K562 (cell line): ENCODE results near the gene CPS1. TPM values are rescaled to one million over a fixed set of nuclear protein-coding genes. Genes with fewer than 3 reads are reported as not detected.

Experiments
- ARID3A ChIP-seq: IDR thresholded peaks from 2 replicates; pipeline ENCODE4 v1.6.1; 2012; ENCODE audit warnings: low read depth, low read length, improper control_type of control experiment, borderline replicate concordance
- C11orf30 ChIP-seq: fragments of 450-650 bp; IDR thresholded peaks from 2 replicates; pipeline ENCODE4 v1.6.1; 2016; ENCODE audit warnings: low read depth, mild to moderate bottlenecking
- CBFB ChIP-seq: sonication (generic); formaldehyde crosslinking; IDR thresholded peaks from 2 replicates; pipeline ENCODE4 v1.4.0; 2020; ENCODE audit warnings: mild to moderate bottlenecking, missing genetic modification reagents
- CREB1 ChIP-seq, 2 experiments: sonication (generic) in 1 of 2; formaldehyde crosslinking in 1 of 2; IDR thresholded peaks; 2 replicates each; pipeline versions ENCODE4 v1.6.1 to v1.8.0; 2012 to 2022; ENCODE audit warnings: inconsistent platforms in 1 of 2, mild to moderate bottlenecking in 1 of 2, missing genetic modification reagents in 1 of 2, moderate library complexity in 1 of 2
- IRF9 ChIP-seq: fragments of 450-650 bp; IDR thresholded peaks from 2 replicates; pipeline ENCODE4 v1.6.1; 2016; ENCODE audit warnings: missing biosample characterization, missing genetic modification characterization
- LCOR ChIP-seq: sonication (generic); formaldehyde crosslinking; IDR thresholded peaks from 2 replicates; pipeline ENCODE4 v1.8.0; 2022; ENCODE audit warnings: mild to moderate bottlenecking, missing genetic modification reagents
- MAFF ChIP-seq: IDR thresholded peaks from 2 replicates; pipeline ENCODE4 v1.6.1; 2012; ENCODE audit warnings: low read length, improper control_type of control experiment
- MAFG ChIP-seq: fragments of 450-650 bp; conservative IDR thresholded peaks from 2 replicates; pipeline ENCODE4 v1.6.1; 2016; ENCODE audit warnings: missing genetic modification characterization, missing compliant biosample characterization
- MIER1 ChIP-seq: fragments of 450-650 bp; IDR thresholded peaks from 2 replicates; pipeline ENCODE4 v1.6.1; 2016; ENCODE audit warnings: antibody characterized with exemption, mild to moderate bottlenecking, low read depth
- NR4A1 ChIP-seq, 2 experiments: fragments of 250-450 bp in 1 of 2; fragments of 450-650 bp in 1 of 2; sonication (Bioruptor Pico) in 1 of 2; IDR thresholded peaks; 2 replicates each; pipeline versions ENCODE4 v1.4.0 to v1.6.1; 2016 to 2020; ENCODE audit warnings: mild to moderate bottlenecking in 2 of 2, missing compliant biosample characterization in 1 of 2, missing genetic modification characterization in 1 of 2, moderate library complexity in 1 of 2
- PML ChIP-seq: IDR thresholded peaks from 2 replicates; pipeline ENCODE4 v1.6.1; 2012; ENCODE audit warnings: low read length, inconsistent platforms
- PTTG1 ChIP-seq: fragments of 450-650 bp; IDR thresholded peaks from 2 replicates; pipeline ENCODE4 v1.6.1; 2016; ENCODE audit warnings: low read depth, mild to moderate bottlenecking, missing genetic modification characterization, missing compliant biosample characterization
- RAD51 ChIP-seq: fragments of 450-650 bp; IDR thresholded peaks from 2 replicates; pipeline ENCODE4 v1.7.1; 2016; ENCODE audit warnings: low read depth, mild to moderate bottlenecking, borderline replicate concordance
- RHOXF2B ChIP-seq: fragments of 250-450 bp; sonication (Bioruptor Pico); conservative IDR thresholded peaks from 2 replicates; pipeline ENCODE4 v1.5.1; 2021
- SAFB ChIP-seq: fragments of 200-400 bp; formaldehyde crosslinking; IDR thresholded peaks from 2 replicates; pipeline ENCODE4 v1.6.1; 2017; ENCODE audit warnings: low read depth, low read length, borderline replicate concordance
- SRSF7 ChIP-seq: fragments of 200-400 bp; formaldehyde crosslinking; optimal IDR thresholded peaks from 2 replicates; pipeline ENCODE3; 2017; ENCODE audit warnings: mild to moderate bottlenecking, low read depth, low read length
- ZNF140 ChIP-seq: fragments of 250-450 bp; sonication (Bioruptor Pico); IDR thresholded peaks from 2 replicates; pipeline ENCODE4 v1.8.0; 2021; ENCODE audit warnings: moderate library complexity, mild to moderate bottlenecking, inconsistent platforms
- ZNF263 ChIP-seq: sonication (generic); formaldehyde crosslinking; IDR thresholded peaks from 2 replicates; pipeline ENCODE4 v1.8.0; 2022; ENCODE audit warnings: mild to moderate bottlenecking, missing genetic modification reagents, borderline replicate concordance
- ZNF316 ChIP-seq: fragments of 450-650 bp; IDR thresholded peaks from 2 replicates; pipeline ENCODE4 v1.6.1; 2016
- ZNF408 ChIP-seq: fragments of 250-450 bp; sonication (Bioruptor Pico); IDR thresholded peaks from 2 replicates; pipeline ENCODE4 v1.4.0; 2020; ENCODE audit warnings: low read depth, mild to moderate bottlenecking, moderate library complexity
- polyA plus RNA-seq, 8 experiments: library from polyadenylated mRNA; depleted of rRNA in 4 of 8; stranded (reverse) in 5 of 8; unstranded in 3 of 8; fragments of >200 nt; fragmentation: Nextera tagmentation in 2 of 8; fragmentation: Illumina TruSeq in 1 of 8; extraction: Ambion mirVana in 2 of 8; extraction: Trizol in 1 of 8; gene quantifications; 2 replicates each; pipeline versions ENCODE4 v1.2.1 to v1.2.3, GENCODE V29; 2011 to 2014; ENCODE audit warnings: inconsistent platforms in 1 of 8, missing spikeins in 1 of 8
- total RNA-seq, 7 experiments: library from RNA; depleted of rRNA in 6 of 7; stranded (reverse); fragments of >200 nt in 6 of 7; fragmentation: Illumina TruSeq in 2 of 7; extraction: Trizol in 2 of 7; gene quantifications; 2 replicates each; pipeline versions ENCODE4 v1.2.1 to v1.2.3, GENCODE V29; 2011 to 2021; ENCODE audit warnings: low replicate concordance in 1 of 7
- TF ChIP-seq, protein P1 (sequence below): conservative IDR thresholded peaks from 2 replicates; pipeline ENCODE4 v1.6.1; 2011; ENCODE audit warnings: low read depth, mild to moderate bottlenecking, low read length; ENCODE audit not compliant: control insufficient read depth
- TF ChIP-seq, protein P2 (sequence below): sonication (generic); formaldehyde crosslinking; IDR thresholded peaks from 2 replicates; pipeline ENCODE4 v1.8.1; 2023; ENCODE audit warnings: mild to moderate bottlenecking, missing genetic modification reagents
- TF ChIP-seq, protein P3 (sequence below): fragments of 450-650 bp; formaldehyde crosslinking; IDR thresholded peaks from 2 replicates; pipeline ENCODE4 v1.4.0; 2020; ENCODE audit warnings: mild to moderate bottlenecking, moderate library complexity

CPS1 gene
- total and polyA plus RNA-seq, 9 of the 15 experiments (the other 6 are each of a cell fraction or from before 2014, with no cell fraction given), result 2.4 to 13.5 (median 6.0) TPM

DNA sequence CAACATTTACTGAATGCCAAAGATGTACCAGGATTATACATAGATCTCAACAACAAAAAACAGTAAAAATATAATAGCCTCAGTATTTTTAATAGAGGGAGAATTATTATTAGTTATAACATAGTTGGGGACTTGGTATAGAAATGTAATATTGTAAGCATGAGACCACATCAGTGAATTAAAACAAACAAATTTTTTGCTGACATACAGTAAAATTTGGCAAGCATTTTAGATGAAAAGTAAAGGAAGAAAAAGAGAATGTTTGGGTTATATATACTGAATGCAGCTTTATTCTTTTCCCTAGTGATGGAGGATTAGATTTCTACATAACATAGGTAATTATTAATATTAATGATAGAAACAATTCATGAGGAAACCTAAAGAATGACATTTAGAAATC lies 10.9 kb downstream of the CPS1 start (continued):
- TF ChIP-seq ARID3A, result no peak
- TF ChIP-seq ZNF263 (CRISPR knock-in tag), result no peak
- TF ChIP-seq, protein P1, sequence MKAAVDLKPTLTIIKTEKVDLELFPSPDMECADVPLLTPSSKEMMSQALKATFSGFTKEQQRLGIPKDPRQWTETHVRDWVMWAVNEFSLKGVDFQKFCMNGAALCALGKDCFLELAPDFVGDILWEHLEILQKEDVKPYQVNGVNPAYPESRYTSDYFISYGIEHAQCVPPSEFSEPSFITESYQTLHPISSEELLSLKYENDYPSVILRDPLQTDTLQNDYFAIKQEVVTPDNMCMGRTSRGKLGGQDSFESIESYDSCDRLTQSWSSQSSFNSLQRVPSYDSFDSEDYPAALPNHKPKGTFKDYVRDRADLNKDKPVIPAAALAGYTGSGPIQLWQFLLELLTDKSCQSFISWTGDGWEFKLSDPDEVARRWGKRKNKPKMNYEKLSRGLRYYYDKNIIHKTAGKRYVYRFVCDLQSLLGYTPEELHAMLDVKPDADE, result no peak
- TF ChIP-seq MAFF, result peak; percentile 35; the same call in 1 of the 2 replicates
- peak; percentile 41; the same call in 1 of the 2 replicates for TF ChIP-seq MAFG (tag)
- TF ChIP-seq C11orf30, result 0 out of 2 replicates have a peak, but pooled peaks have one; percentile 23
- TF ChIP-seq IRF9 (tag), result no peak
- no peak for TF ChIP-seq LCOR (CRISPR knock-in tag)
- no peak for TF ChIP-seq SAFB
- TF ChIP-seq MIER1, result no peak
- no peak for TF ChIP-seq ZNF408 (CRISPR knock-in tag)
- no peak for TF ChIP-seq SRSF7
- no peak for TF ChIP-seq NR4A1 (CRISPR knock-in tag; IDR thresholded peaks at IDR 0.05)
- TF ChIP-seq NR4A1 (tag; IDR thresholded peaks at IDR 0.05), result no peak
- TF ChIP-seq RHOXF2B, result no peak
- no peak for TF ChIP-seq ZNF140 (CRISPR knock-in tag)
- no peak for TF ChIP-seq PTTG1 (tag)
- no peak for TF ChIP-seq RAD51
- TF ChIP-seq CREB1 (IDR thresholded peaks at IDR 0.05), result no peak
- TF ChIP-seq CREB1 (CRISPR knock-in tag; IDR thresholded peaks at IDR 0.05), result no peak
- TF ChIP-seq, protein P2, sequence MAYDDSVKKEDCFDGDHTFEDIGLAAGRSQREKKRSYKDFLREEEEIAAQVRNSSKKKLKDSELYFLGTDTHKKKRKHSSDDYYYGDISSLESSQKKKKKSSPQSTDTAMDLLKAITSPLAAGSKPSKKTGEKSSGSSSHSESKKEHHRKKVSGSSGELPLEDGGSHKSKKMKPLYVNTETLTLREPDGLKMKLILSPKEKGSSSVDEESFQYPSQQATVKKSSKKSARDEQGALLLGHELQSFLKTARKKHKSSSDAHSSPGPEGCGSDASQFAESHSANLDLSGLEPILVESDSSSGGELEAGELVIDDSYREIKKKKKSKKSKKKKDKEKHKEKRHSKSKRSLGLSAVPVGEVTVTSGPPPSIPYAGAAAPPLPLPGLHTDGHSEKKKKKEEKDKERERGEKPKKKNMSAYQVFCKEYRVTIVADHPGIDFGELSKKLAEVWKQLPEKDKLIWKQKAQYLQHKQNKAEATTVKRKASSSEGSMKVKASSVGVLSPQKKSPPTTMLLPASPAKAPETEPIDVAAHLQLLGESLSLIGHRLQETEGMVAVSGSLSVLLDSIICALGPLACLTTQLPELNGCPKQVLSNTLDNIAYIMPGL (CRISPR knock-in tag), result no peak
- TF ChIP-seq, protein P3, sequence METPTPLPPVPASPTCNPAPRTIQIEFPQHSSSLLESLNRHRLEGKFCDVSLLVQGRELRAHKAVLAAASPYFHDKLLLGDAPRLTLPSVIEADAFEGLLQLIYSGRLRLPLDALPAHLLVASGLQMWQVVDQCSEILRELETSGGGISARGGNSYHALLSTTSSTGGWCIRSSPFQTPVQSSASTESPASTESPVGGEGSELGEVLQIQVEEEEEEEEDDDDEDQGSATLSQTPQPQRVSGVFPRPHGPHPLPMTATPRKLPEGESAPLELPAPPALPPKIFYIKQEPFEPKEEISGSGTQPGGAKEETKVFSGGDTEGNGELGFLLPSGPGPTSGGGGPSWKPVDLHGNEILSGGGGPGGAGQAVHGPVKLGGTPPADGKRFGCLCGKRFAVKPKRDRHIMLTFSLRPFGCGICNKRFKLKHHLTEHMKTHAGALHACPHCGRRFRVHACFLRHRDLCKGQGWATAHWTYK, result no peak
- TF ChIP-seq CBFB (CRISPR knock-in tag), result no peak
- TF ChIP-seq ZNF316, result peak; percentile 71
- no peak for TF ChIP-seq PML
